GM18517 (cell line): ENCODE results near the gene TCAP.

Experiments used
- ATAC-seq: cut with Tn5 transposase; IDR thresholded peaks from one replicate; pipeline ENCODE4 v1.9.1; 2021; ENCODE audit warnings: mild to moderate bottlenecking, moderate library complexity; ENCODE audit not compliant: unreplicated experiment

The TCAP gene

GRCh38 chr17:39666231-39666600 lies 1.1 kb downstream of the TCAP start:
- no peak for ATAC-seq

- ATAC-seq: no peak
These were observed 1.6 kb downstream of the TCAP start for GRCh38 chr17:39666601-39667261.

DNA sequence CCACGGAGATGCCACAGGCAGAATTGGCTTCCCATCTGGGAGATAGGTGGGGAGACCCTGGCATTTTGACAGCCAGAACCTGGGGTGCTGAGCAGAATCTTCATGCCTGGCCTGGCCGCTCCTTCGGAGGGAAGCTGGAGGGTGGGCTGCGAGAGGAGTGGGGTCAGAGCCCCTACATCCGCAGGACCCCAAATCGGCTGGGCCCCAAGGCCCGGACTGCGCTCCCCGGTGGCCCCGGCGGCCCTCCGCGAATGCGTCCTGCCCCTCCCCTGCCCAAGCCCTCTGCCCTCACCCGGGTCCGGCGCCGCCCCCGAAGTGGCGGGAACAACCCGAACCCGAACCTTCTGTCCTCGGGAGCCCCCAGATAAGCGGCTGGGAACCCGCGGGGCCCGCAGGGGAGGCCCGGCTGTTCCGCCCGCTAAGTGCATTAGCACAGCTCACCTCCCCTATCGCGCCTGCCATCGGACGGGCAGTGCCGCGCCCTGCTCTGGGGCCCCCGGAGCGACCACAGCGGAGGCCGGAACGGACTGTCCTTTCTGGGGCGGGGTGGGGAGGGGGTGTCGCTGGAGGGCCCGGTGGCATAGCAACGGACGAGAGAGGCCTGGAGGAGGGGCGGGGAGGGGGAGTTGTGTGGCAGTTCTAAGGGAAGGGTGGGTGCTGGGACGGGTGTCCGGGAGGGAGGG lies 2.3 kb downstream of the TCAP start:
- no peak for ATAC-seq

DNA sequence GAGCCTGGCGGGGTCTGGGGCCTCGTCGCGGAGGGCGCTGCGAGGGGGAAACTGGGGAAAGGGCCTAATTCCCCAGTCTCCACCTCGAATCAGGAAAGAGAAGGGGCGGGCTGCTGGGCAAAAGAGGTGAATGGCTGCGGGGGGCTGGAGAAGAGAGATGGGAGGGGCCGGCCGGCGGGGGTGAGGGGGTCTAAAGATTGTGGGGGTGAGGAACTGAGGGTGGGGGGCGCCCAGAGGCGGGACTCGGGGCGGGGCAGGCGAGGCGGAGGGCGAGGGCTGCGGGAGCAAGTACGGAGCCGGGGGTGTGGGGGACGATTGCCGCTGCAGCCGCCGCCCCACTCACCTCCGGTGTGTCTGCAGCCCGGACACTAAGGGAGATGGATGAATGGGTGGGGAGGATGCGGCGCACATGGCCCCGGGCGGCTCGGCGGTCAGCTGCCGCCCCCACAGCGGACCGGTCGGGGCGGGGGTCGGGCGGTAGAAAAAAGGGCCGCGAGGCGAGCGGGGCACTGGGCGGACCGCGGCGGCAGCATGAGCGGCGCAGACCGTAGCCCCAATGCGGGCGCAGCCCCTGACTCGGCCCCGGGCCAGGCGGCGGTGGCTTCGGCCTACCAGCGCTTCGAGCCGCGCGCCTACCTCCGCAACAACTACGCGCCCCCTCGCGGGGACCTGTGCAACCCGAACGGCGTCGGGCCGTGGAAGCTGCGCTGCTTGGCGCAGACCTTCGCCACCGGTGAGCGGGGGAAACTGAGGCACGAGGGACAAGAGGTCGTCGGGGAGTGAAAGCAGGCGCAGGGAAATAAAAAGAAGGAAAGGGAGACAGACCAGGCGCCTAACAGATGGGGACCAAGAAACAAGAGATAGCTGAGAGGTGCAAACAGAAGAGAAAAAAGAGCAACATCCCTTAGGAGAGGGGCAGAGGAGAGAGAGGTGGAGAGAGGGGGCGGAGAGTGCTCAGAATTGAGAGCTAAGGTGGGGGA lies 3.1 kb downstream of the TCAP start, which contains the start of gene PNMT:
Gene PNMT, plus strand, starts transcription at position 509 of the 980 bp plus-strand sequence. Its CDS starts 23 bp downstream, at position 532.
- ATAC-seq: no peak

DNA sequence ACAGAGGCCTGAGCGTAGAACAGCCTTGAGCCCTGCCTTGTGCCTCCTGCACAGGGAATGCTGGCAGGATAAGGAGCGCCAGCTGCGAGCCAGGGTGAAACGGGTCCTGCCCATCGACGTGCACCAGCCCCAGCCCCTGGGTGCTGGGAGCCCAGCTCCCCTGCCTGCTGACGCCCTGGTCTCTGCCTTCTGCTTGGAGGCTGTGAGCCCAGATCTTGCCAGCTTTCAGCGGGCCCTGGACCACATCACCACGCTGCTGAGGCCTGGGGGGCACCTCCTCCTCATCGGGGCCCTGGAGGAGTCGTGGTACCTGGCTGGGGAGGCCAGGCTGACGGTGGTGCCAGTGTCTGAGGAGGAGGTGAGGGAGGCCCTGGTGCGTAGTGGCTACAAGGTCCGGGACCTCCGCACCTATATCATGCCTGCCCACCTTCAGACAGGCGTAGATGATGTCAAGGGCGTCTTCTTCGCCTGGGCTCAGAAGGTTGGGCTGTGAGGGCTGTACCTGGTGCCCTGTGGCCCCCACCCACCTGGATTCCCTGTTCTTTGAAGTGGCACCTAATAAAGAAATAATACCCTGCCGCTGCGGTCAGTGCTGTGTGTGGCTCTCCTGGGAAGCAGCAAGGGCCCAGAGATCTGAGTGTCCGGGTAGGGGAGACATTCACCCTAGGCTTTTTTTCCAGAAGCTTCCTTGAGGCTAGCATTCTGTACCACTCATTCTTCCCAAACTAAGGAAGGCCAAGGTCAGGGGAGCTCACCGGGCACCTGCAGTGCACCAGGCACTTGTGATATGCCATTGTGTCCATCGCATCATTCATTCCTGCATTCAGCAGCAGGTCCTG lies 5.0 kb downstream of the TCAP start:
- ATAC-seq: no peak

DNA sequence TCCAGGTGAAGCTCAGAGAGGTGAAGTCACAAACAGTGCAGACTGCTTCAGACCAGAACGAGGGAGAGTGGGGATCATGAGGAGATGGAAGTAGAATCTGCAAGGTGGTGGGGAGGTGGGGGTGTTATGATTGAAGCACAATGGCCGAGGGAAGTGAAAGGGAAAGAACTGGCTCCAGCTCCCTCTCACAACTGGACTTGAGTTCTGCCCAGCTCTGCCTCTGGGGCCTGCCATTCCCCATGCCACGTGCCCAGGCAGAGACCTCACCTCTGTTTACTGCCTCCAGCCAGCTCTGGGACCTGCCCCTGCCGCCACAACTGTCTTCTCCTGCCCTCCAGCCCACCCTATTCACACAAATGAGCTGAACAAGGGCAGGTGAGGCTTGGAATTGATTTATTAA lies 5.6 kb downstream of the TCAP start:
- no peak for ATAC-seq

GRCh38 chr17:39671651-39672521 lies 6.7 kb downstream of the TCAP start:
- ATAC-seq: no peak

GRCh38 chr17:39672522-39673334 lies 7.6 kb downstream of the TCAP start:
- no peak for ATAC-seq

GRCh38 chr17:39673335-39674081 lies 8.4 kb downstream of the TCAP start:
- no peak for ATAC-seq

GRCh38 chr17:39674179-39674578 lies 9.0 kb downstream of the TCAP start:
- ATAC-seq: no peak

DNA sequence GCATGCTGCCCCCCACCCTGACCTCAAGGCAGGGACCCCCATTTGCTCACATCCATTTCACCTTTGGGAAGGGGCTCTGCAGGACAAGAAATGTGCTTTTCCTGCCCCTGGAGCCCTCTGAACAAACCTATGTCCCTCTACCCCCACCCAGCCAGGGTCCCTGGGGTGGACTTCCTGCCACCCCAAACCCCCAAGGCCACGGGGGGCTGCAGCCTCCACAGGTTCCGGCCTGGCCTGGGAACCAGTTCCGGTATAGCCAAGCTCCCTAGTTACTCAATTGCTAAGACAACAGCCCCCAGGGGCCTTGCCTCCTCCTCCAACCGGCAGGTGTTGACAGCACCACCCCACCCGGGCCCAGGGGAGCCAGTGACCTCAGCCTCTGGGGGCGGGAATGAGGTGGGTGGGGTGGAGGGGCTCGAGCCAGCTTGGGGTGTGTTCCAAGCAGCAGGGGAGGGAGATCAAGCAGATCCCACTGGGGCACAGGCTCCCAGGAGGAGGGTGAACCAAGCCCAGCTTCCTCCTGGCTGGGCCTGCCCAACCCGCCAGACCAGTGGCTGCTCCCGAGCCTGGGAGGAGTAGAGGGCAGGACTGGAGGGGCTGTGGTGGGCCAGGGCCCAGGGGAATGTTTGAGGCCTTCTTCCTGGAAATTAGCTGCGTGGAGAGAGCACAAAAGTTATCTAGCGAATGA lies 9.7 kb downstream of the TCAP start:
- no peak for ATAC-seq

GRCh38 chr17:39675390-39676082 lies 10.4 kb downstream of the TCAP start:
- no peak for ATAC-seq

- ATAC-seq: no peak
These were observed 11.2 kb downstream of the TCAP start for GRCh38 chr17:39676198-39676819.

DNA sequence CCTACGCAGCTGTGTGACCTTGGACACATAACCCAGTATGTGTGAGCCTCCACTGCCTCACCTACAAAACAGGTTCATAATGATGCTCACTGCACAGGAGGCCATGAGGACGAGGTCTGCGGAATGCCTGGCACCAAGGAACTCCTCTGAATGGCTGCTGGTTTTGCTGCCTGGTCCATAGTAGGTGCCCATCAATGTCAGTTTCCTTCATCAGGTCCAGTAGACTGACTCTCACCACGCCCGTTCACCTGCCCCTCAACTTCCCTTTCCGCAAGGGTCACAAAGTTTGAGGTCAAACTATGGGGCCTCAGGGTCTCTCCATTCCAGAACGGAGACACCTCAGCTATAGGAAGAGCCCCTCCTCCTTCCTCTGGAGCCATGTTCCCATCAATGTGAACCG lies 11.9 kb downstream of the TCAP start:
- ATAC-seq: no peak

DNA sequence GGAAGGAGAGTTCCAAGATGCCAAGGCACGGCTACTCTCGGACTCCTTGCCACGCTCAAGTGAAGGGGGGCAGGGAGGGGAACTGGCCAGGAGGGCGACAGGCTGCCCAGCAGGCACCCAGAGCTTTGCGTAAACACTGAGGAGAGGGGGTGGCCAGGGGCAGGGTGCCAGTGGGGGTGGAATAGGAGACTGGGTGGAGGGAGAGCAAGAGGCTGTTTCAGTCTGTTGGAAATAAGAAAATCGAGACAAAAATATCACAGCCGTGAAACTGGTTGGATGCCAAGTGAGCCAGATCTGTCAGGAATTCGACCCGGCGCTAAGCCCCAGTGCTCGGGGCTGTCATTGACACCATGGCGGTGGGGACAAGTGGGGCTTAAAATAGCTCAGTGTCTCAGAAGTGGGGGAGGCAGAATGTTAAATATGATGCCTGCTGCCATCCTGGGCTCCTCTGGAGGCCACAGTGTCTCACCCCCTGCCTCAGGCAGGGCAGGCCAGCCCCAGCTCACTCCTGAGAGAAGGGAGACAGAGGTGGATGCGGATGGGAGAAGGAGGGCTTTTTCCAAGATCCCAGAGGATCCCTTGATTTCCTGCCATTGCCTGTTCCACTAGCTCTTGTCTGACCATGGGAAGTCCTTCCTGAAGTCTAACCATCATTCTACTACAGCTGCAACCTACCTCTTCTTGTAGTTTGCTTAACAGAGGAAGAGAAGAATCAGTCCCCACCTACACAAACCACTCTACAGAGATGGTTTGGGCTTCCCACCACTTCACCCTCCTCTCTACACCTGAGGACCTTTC lies 12.6 kb downstream of the TCAP start:
- no peak for ATAC-seq
